Choroid plexus epithelial cell (primary cell): ENCODE results near the gene ZNF440.
"Not testable (repeated sequence)": the region's sequence is repeated elsewhere in the genome, so short reads cannot be mapped to it uniquely, and the experiment has no call there.

Source experiments
- DNase-seq: peaks from one replicate; pipeline ENCODE4 v3.0.0-alpha.2; 2010; ENCODE audit warnings: low read depth
- H3K4me3 ChIP-seq: 2 replicates; pipeline ENCODE4 v1.5.1; 2011; ENCODE audit warnings: low read depth, mild to moderate bottlenecking, control low read depth, low read length, moderate library complexity
- TF ChIP-seq, protein P1 (sequence below): conservative IDR thresholded peaks from 2 replicates; pipeline ENCODE4 v1.5.1; 2011; ENCODE audit warnings: low read depth, mild to moderate bottlenecking, control low read depth, inconsistent platforms, low read length, moderate library complexity

The ZNF440 gene

DNA sequence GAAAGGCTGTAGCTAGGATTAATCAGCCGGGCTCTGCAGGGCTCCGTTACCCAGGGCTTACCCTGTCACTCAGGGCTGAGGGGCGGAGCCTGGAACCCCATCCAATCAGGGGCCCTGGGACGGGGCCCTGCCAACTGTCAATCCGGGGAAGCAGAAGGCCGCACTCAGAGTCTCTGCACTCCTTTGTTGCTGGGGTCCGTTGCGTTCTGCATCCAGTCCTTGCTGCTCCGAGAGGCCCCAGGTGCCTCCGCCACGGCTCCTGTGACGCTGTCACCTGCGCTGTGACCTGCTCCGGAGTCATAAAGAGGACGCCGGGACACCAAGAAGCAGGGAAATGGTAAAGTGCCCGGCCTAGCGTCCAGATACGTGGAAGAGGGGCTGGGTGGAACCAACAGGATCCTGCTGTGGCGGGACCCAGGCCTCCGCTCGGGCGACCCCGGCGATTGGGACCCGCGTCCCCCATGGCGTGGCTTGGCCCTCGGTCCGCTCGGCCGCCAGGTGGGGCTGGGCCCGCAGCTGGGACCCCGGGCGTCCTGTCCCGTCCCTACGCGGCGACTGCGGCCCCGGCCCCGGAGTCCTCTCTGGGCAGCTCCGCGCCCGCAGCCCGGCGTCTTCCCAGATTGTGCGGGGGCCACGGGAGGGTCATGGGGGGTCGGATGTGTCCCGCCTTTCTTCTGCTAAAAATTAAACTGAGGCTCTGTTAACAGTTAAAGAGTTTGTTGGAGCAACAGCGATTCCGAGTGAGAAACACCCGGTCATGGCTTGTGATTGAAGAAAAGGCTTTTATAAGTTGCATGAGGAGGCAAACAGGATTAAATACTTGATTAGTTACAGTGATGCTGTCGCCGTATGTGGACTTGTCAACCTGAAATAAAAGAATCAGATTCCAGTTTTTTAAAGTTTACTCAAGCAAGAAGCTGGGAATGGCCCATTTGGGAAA is 15.4 kb upstream of the ZNF440 start, which contains the start of gene ZNF491:
Gene ZNF491 (plus strand): TSS at position 133 of the 940 bp plus-strand sequence. CDS start 7,431 bp downstream, outside the sequence.
- TF ChIP-seq, protein P1, sequence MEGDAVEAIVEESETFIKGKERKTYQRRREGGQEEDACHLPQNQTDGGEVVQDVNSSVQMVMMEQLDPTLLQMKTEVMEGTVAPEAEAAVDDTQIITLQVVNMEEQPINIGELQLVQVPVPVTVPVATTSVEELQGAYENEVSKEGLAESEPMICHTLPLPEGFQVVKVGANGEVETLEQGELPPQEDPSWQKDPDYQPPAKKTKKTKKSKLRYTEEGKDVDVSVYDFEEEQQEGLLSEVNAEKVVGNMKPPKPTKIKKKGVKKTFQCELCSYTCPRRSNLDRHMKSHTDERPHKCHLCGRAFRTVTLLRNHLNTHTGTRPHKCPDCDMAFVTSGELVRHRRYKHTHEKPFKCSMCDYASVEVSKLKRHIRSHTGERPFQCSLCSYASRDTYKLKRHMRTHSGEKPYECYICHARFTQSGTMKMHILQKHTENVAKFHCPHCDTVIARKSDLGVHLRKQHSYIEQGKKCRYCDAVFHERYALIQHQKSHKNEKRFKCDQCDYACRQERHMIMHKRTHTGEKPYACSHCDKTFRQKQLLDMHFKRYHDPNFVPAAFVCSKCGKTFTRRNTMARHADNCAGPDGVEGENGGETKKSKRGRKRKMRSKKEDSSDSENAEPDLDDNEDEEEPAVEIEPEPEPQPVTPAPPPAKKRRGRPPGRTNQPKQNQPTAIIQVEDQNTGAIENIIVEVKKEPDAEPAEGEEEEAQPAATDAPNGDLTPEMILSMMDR = peak; percentile 12
- peak; percentile 93 for DNase-seq
- H3K4me3 ChIP-seq = peak within 1 kb of the TSS; percentile 75

GRCh38 chr19:11806354-11807098 is 7.5 kb upstream of the ZNF440 start:
- TF ChIP-seq, protein P1 = no peak
- DNase-seq = peak; percentile 5
- H3K4me3 ChIP-seq = no peak overlapping the region

GRCh38 chr19:11807099-11807380 is 7.0 kb upstream of the ZNF440 start:
- DNase-seq = no peak
- TF ChIP-seq, protein P1 = no peak
- H3K4me3 ChIP-seq = no peak overlapping the region

DNA sequence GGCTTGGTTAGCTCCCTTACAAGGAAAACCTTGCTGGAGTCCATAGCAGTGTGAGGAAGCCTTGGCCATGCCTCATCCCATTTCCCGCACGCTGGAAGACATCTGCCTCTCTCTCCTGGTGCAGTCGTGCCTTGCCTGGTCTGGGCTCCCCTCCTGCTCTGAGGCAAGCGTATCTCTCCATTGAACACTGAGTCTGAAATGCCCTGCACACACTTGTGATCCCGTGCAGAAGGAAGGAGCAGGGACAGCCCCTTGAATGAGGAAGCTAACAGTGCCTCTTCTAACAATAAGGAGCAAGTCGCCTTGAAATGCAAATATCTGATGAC is 407 bp upstream of the ZNF440 start:
- TF ChIP-seq, protein P1 = no peak
- H3K4me3 ChIP-seq = peak overlapping the region; percentile 98
- DNase-seq = no peak

GRCh38 chr19:11814700-11815035 is 595 bp downstream of the ZNF440 start:
- H3K4me3 ChIP-seq = peak overlapping the region; percentile 98
- TF ChIP-seq, protein P1 = no peak
- peak; percentile 51 for DNase-seq

DNA sequence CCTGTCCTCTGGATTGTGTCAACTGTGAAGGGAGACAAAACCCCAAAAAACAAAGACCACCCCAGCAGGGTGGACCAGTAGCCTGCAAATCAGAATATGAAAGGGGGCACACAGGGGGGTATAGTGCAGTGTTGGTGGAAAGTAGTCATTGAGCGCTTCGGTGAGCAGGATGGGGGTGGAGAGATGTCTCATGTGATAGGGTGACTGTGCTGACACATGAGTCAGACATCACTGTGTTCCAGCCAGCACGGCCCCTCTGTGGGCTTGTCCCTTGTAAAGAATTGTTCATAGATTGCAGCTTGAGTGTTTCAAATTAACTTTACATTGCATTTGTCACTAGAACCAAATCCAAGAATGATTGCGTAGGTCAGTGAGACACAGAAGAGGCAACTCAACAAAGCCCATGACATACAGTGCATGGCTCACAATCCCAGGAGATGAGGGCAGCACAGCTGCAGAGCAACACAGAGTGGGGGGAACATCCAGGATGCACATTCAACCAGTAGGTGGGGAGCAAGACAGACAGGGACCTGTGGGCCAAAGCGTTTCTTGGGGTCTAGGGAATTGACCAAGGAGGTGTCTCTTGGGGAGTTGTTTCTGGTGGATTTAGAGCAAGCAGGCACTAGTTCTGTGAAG is 7.5 kb downstream of the ZNF440 start:
- peak; percentile 26 for DNase-seq
- H3K4me3 ChIP-seq = no peak overlapping the region

GRCh38 chr19:11828957-11829876 is 15.1 kb downstream of the ZNF440 start:
- not testable (repeated sequence) for DNase-seq, H3K4me3 ChIP-seq

More for the DNA sequence above, 7.5 kb downstream of the ZNF440 start:
- TF ChIP-seq, protein P1 = no peak
